NB4 (cell line): ENCODE measurements around the gene VAT1L.

Experiments
- CTCF ChIP-seq: IDR thresholded peaks from one replicate; pipeline ENCODE4 v1.5.1; 2012; ENCODE audit warnings: low read depth, low read length
- MAX ChIP-seq: IDR thresholded peaks from 2 replicates; pipeline ENCODE4 v1.6.1; 2011; ENCODE audit warnings: low read depth, low read length

GRCh38 chr16:77913738-77914253, 125.4 kb downstream of the VAT1L start:
- TF ChIP-seq CTCF (no peak), MAX (no peak)
